ENCODE data around the gene FOXI1. TPM values are rescaled to one million over a fixed set of nuclear protein-coding genes. Genes with fewer than 3 reads are reported as not detected.

The FOXI1 gene
- total and polyA plus RNA-seq, 2 donors (not counting 3 experiments of a cell fraction or from before 2014, with no cell fraction given): not detected

- BruUV-seq (replicated peaks): no TSS peak
- no peaks in the 10 kb centered on the region for H3K36me3 ChIP-seq (ENCODE audit: control insufficient read depth in 2 of 2, extremely low read depth in 1 of 2, insufficient read depth in 2 of 2, low read length in 2 of 2)
- H3K4me3 ChIP-seq (replicated peaks in 1 of 3; ENCODE audit: insufficient read depth in 1 of 3, low read depth in 1 of 3, low read length in 3 of 3): no peak overlapping the region
- no peak for DNase-seq (ENCODE audit: low read depth, low spot score)
- H2AFZ ChIP-seq (ENCODE audit: low read depth, low read length): no peak overlapping the region
- no peaks in the 10 kb centered on the region for H3K79me2 ChIP-seq (ENCODE audit: control insufficient read depth, insufficient read depth, low read length)
- no peak overlapping the region for H3K27ac ChIP-seq (ENCODE audit: insufficient read depth, low read depth, low read length)
- H4K20me1 ChIP-seq (replicated peaks; ENCODE audit: control insufficient read depth, extremely low read depth, insufficient read depth, low read length): no peaks in the 10 kb centered on the region
- no peak overlapping the region for H3K4me2 ChIP-seq (ENCODE audit: insufficient read depth, low read length)
- dilution Hi-C loops (cut with MboI; ENCODE audit: extremely low pct_ligation_motif_present, low sequenced_read_pairs) (no loop called here), intact Hi-C loops (cut with micrococcal nuclease) (no loop called here)
- FAIRE-seq: no peak
- H3K9me3 ChIP-seq (replicated peaks; ENCODE audit: control insufficient read depth, insufficient read depth, low read length): no peaks in the 10 kb centered on the region
- H3K9me1 ChIP-seq (replicated peaks; ENCODE audit: control insufficient read depth, extremely low read depth, insufficient read depth, low read length): no peaks in the 10 kb centered on the region
- H3K4me1 ChIP-seq (ENCODE audit: control insufficient read depth, extremely low read depth, insufficient read depth, low read length): peaks cover 8% of the 10 kb centered on the region
- no peaks in the 10 kb centered on the region for H3K27me3 ChIP-seq (ENCODE audit: control insufficient read depth in 2 of 2, insufficient read depth in 2 of 2, low read length in 2 of 2)
- no peak overlapping the region for H3K9ac ChIP-seq (replicated peaks; ENCODE audit: extremely low read depth, insufficient read depth, low read length)
- ChIA-PET CTCF (interaction anchor here (1.8 to 3.4 kb wide), 2 partner anchors 11 to 96 kb away, joined by 5 to 15 read pairs; no protein-coding TSS in a partner anchor), POLR2A (no interaction called here)
- TF ChIP-seq CTCF (IDR thresholded peaks at IDR 0.05; ENCODE audit: extremely low read depth in 1 of 2, insufficient read depth in 1 of 2, low read depth in 1 of 2, low read length in 2 of 2) (no peak), POLR2A (IDR thresholded peaks at IDR 0.05; ENCODE audit: low read depth, low read length) (no peak), EZH2 (IDR thresholded peaks at IDR 0.05; ENCODE audit: borderline replicate concordance, low read depth, low read length, severe bottlenecking) (no peak), MYC (IDR thresholded peaks at IDR 0.05; ENCODE audit: low read depth, low read length) (no peak), POLR2AphosphoS5 (IDR thresholded peaks at IDR 0.05; ENCODE audit: insufficient read depth, low read depth, low read length) (no peak), JUN (IDR thresholded peaks at IDR 0.05; ENCODE audit: borderline replicate concordance, insufficient read depth, insufficient read length, low read depth) (no peak), GATA2 (IDR thresholded peaks at IDR 0.05; ENCODE audit: insufficient read depth, insufficient read length, low read depth, low read length) (no peak), FOS (IDR thresholded peaks at IDR 0.05; ENCODE audit: borderline replicate concordance, insufficient read depth, low read length) (no peak)
- TF ChIP-seq, protein P1, sequence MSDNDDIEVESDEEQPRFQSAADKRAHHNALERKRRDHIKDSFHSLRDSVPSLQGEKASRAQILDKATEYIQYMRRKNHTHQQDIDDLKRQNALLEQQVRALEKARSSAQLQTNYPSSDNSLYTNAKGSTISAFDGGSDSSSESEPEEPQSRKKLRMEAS (IDR thresholded peaks at IDR 0.05; ENCODE audit: insufficient read depth, insufficient read length): no peak
These were observed 14.9 kb downstream of the FOXI1 start for GRCh38 chr5:170120576-170120975.
